Right lobe of liver (tissue), 6 donors: Measurements from ENCODE around the gene FLT1. TPM values are rescaled to one million over a fixed set of nuclear protein-coding genes. Genes with fewer than 3 reads are reported as not detected.

ENCODE experiments used
- ATAC-seq, 4 donors: fragments of 200-7000 bp; cut with Tn5 transposase; one replicate each; pipeline ENCODE4 v1.9.1; 2020; ENCODE audit warnings: mild to moderate bottlenecking in 4 of 4, moderate library complexity in 4 of 4
- DNase-seq, 3 donors: peaks; one replicate each; pipeline ENCODE4 v3.0.0-alpha.2; 2020
- H3K27ac ChIP-seq, 3 donors: fragments of 200-600 bp; one replicate each; pipeline ENCODE4 v1.8.0; 2022
- H3K27me3 ChIP-seq, 2 donors: fragments of 200-600 bp; one replicate each; pipeline ENCODE4 v1.8.0; 2022
- H3K36me3 ChIP-seq, 4 donors: fragments of 200-600 bp; sonication (generic) in 1 of 4; one replicate each; pipeline versions ENCODE4 v1.5.1 to v1.8.0; 2017 to 2022; ENCODE audit warnings: control low read depth in 1 of 4
- H3K4me1 ChIP-seq, 4 donors: fragments of 200-600 bp; sonication (generic) in 1 of 4; one replicate each; pipeline versions ENCODE4 v1.5.1 to v1.8.0; 2017 to 2022; ENCODE audit warnings: control low read depth in 1 of 4
- H3K4me3 ChIP-seq, 3 donors: fragments of 200-600 bp; one replicate each; pipeline ENCODE4 v1.8.0; 2022
- H3K9me3 ChIP-seq, 4 donors: fragments of 200-600 bp; sonication (generic) in 1 of 4; one replicate each; pipeline versions ENCODE4 v1.5.1 to v1.8.0; 2017 to 2022; ENCODE audit warnings: control low read depth in 1 of 4
- POLR2A ChIP-seq: fragments of 450-650 bp; IDR thresholded peaks from one replicate; pipeline ENCODE4 v1.6.1; 2017; ENCODE audit warnings: antibody characterized with exemption, mild to moderate bottlenecking
- WGBS: methylation state at CpG from one replicate; pipeline ENCODE4 v1.1.6; 2018; ENCODE audit warnings: low coverage, low lambda C conversion rate; ENCODE audit not compliant: insufficient coverage; ENCODE audit errors: missing lambda C conversion rate; 5-methylcytosine and 5-hydroxymethylcytosine counted together
- intact Hi-C, 2 donors: fragments of 100-400 bp; cut with DNase I; formaldehyde crosslinking; loops; one replicate each; pipeline versions ENCODE4 v1.11.2 to v1.14.1; 2022
- total RNA-seq, 6 experiments: library from RNA; depleted of rRNA in 2 of 6; stranded (reverse); fragments of >200 nt in 2 of 6; fragmentation: NEBNext Ultra II Directional in 3 of 6; extraction: Animal tissue kit (Norgen Biotek cat#: 25700) in 3 of 6; gene quantifications; one replicate each; pipeline versions ENCODE4 v1.1.0 to v1.2.4, GENCODE V29; 2016 to 2023
- TF ChIP-seq, protein P1 (sequence below), 4 donors: fragments of 200-600 bp in 3 of 4; fragments of 450-650 bp in 1 of 4; IDR thresholded peaks; one replicate each; pipeline versions ENCODE4 v1.5.1 to v1.8.0; 2016 to 2022; ENCODE audit warnings: antibody characterized with exemption in 4 of 4, mild to moderate bottlenecking in 2 of 4
- donor health status: DM: no; HTN: yes; CAD: no.
- donor health status: DM: no; HTN: no; CAD: no.
- donor health status: DM: no; HTN: no; CAD: no.
- donor health status: DM: no; HTN: yes; CAD: no.
- donor health status: DM: no; HTN: yes; CAD: no.

The FLT1 gene
- total RNA-seq, 6 experiments from 2014 or later: 10.6 to 66.4 (median 20.5) TPM

DNA sequence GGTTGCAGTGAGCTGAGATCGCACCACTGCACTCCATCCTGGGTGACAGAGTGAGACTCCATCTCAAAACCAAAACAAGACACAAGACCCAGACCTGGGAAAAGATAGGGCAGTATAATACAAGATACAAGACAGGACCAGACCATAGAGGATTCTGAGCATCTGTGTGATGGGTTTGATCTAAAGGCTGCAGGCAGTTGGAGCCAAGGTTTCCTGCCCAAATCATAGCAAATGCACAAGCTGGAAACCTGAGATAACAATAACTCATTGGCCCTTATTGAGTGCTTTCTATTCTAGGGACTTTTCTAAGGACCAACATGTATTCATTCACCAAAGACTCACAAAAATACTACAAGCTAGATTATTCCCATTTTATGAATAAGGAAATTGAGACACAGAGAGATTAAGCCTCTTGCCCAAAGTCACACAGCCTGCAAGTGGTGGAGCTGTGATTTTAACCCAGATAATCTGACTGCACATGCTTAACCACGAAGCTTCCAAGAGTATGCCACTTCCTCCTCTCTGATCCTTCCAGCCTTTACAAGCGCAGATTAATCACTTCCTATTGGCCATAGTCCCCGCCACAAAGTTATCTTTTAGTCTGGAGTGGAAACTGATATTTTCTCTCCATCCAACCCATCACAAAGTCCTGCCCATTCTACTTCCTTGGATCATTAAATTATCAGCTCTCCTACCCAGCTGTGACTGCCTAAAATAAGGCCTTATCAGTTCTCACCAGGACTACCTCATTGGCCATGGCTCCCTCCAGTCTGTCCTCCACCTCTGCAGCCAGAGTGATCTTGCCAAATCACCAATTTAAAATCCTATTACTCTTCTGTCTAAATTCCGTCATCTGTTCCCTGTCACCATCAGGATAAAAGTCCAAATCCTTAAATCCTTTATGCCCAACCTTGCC lies 147.2 kb downstream of the FLT1 start:
- H3K36me3 ChIP-seq: no peaks in the 10 kb centered on the region
- no peaks in the 10 kb centered on the region for H3K9me3 ChIP-seq
- ATAC-seq (no peak), DNase-seq (no peak)
- intact Hi-C loops: no loop called here
- no peak overlapping the region for H3K27ac ChIP-seq
- H3K4me3 ChIP-seq: no peak overlapping the region
- 60% methylated on average over 5 of the region's 5 CpGs for WGBS
- H3K4me1 ChIP-seq: no peaks in the 10 kb centered on the region
- no peaks in the 10 kb centered on the region for H3K27me3 ChIP-seq
- no peak for TF ChIP-seq POLR2A
- TF ChIP-seq, protein P1, sequence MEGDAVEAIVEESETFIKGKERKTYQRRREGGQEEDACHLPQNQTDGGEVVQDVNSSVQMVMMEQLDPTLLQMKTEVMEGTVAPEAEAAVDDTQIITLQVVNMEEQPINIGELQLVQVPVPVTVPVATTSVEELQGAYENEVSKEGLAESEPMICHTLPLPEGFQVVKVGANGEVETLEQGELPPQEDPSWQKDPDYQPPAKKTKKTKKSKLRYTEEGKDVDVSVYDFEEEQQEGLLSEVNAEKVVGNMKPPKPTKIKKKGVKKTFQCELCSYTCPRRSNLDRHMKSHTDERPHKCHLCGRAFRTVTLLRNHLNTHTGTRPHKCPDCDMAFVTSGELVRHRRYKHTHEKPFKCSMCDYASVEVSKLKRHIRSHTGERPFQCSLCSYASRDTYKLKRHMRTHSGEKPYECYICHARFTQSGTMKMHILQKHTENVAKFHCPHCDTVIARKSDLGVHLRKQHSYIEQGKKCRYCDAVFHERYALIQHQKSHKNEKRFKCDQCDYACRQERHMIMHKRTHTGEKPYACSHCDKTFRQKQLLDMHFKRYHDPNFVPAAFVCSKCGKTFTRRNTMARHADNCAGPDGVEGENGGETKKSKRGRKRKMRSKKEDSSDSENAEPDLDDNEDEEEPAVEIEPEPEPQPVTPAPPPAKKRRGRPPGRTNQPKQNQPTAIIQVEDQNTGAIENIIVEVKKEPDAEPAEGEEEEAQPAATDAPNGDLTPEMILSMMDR (IDR thresholded peaks at IDR 0.05): no peak

GRCh38 chr13:28346154-28346553 lies 148.8 kb downstream of the FLT1 start:
- TF ChIP-seq, protein P1 (IDR thresholded peaks at IDR 0.05): no peak
- no peak for TF ChIP-seq POLR2A
- ATAC-seq: no peak
- H3K36me3 ChIP-seq: no peaks in the 10 kb centered on the region
- H3K4me1 ChIP-seq: no peaks in the 10 kb centered on the region
- DNase-seq: no peak
- H3K27me3 ChIP-seq: no peaks in the 10 kb centered on the region
- no peak overlapping the region for H3K4me3 ChIP-seq
- intact Hi-C loops: no loop called here
- H3K9me3 ChIP-seq: no peaks in the 10 kb centered on the region
- WGBS: 82% methylated on average over 2 of the region's 2 CpGs
- H3K27ac ChIP-seq: no peak overlapping the region

- Histone ChIP-seq H3K4me3 (no peak overlapping the region), H3K9me3 (no peaks in the 10 kb centered on the region), H3K4me1 (no peaks in the 10 kb centered on the region), H3K36me3 (no peaks in the 10 kb centered on the region), H3K27me3 (no peaks in the 10 kb centered on the region), H3K27ac (no peak overlapping the region)
- TF ChIP-seq, protein P1 (IDR thresholded peaks at IDR 0.05): no peak
- TF ChIP-seq POLR2A: no peak
- WGBS: 79% methylated on average over 3 of the region's 3 CpGs
- intact Hi-C loops: no loop called here
- DNase-seq (no peak), ATAC-seq (no peak)
These were observed 150.8 kb downstream of the FLT1 start for GRCh38 chr13:28344163-28344562.

DNA sequence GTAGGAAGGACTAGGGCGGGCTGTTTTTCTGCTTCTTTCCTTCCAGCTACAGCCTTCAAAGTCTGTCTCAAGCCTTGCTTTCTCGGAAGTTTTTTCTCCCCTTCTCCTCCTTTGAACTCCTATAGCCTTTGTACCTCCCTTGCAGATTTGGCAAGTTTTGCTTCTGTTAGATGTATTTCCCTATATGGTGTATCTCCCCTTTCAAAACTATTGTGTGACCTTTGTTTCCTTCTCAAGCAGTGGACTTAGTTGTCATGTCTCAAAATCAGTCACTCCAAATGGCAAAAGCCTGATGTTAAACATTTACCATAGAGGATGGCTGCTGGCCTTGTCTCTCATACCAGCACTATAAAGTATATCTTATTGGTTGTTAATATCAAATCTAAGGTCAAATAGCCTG lies 152.7 kb downstream of the FLT1 start:
- Histone ChIP-seq H3K36me3 (no peaks in the 10 kb centered on the region), H3K4me1 (no peaks in the 10 kb centered on the region), H3K27me3 (no peaks in the 10 kb centered on the region), H3K9me3 (no peaks in the 10 kb centered on the region), H3K27ac (no peak overlapping the region), H3K4me3 (no peak overlapping the region)
- intact Hi-C loops: no loop called here
- no peak for DNase-seq
- TF ChIP-seq, protein P1 (IDR thresholded peaks at IDR 0.05): no peak
- no peak for TF ChIP-seq POLR2A
- WGBS: 75% methylated on average over 1 of the region's 2 CpGs
- no peak for ATAC-seq
